ENCODE measurements around the gene KCTD13.

The KCTD13 gene

DNA sequence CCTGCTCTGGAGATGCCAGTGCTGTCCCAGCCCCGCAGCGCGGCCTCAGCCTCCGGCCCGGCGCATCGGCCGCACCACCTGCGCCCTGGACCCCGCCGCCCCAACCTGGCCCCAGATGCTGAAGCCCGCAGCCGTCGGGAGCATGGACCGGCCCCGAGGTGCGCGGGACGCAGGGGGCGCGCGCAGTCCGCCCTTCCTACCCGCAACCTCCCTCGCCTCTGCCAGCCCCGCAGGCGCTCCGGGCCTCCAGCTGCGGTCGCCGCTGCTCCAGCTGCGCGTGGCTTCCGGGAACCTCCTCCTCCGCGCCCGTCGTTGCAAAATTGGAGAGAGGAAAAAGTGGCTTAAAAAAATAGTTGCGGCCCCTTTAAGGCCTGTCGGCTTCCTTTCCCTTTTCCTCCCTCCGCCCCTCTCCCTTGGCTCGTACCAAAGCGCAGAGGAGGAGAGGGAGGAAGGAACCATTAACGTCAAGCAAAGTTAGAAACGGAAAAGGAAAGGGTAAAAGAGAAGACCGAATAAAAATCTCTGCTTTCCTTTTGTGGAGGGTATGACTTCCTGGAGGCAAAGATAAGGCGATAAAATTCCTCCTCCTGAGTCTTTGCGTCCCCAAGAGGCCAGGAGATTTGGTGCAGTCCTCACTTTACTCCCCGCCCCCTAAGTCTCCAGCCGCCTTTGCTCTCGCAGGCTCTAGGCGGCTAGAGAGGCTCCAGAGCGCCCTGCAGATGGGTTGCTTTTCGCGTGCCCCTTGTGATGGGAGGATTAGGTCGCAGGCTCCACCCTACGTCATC, 63.0 kb downstream of the KCTD13 start, which contains the start of gene CDIPT:
Gene CDIPT, minus strand, starts transcription at position 343 of the 785 bp plus-strand sequence. CDS start 369 bp downstream, outside the sequence.
- DNase-seq: peak; percentile 98
- in situ Hi-C loops (cut with MboI; ENCODE audit: low pct_unique_long_range_greater_than_20kb, low sequenced_read_pairs): no loop called here

DNA sequence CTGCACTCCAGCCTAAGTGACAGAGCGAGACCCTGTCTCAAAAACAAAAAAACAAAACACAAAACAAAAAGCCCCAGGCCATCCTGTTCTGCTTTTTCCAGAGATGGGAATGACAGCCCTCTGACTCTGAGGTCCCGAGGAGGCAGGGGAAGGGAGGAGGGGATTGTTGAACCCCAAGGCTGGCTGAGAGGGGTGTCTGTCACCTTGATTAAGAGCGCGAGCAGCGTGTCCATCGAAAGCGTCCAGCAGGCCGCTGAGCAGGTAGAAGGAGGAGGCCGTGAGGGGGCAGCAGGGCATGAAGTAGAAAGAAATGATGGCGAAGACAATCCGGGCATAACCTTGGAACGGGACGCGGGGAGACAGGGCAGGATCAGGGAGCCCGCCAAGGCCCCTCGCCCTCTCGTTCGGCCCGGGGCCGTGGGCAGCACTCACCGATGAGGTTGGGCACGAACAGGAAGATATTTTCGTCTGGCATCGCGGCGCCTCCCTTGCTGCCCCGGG, 63.6 kb downstream of the KCTD13 start:
- DNase-seq: peak; percentile 24
- in situ Hi-C loops (cut with MboI; ENCODE audit: low pct_unique_long_range_greater_than_20kb, low sequenced_read_pairs): no loop called here

- in situ Hi-C loops (cut with MboI; ENCODE audit: low pct_unique_long_range_greater_than_20kb, low sequenced_read_pairs): no loop called here
- no peak for DNase-seq
Measured at GRCh38 chr16:29860218-29860617, 65.8 kb downstream of the KCTD13 start.

DNA sequence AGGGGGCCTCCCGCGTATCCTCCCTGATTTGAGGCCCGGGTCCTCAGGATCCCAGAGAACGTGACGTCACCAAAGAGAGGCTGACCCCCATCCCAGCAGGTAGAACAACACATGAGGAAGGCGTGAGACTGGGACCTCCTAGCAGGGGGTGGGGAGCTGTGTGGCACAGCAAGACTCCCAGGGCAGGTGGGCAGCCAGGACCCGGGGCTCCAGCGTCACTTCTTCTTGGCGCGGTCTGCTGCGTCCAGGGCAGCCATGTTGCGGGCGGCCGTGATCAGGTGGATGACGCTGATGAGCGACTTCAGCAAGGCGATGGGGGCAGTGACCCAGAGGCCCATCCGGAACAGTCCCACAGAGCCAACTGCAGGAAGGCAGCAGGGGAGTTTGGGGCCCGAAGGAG, 67.1 kb downstream of the KCTD13 start:
- in situ Hi-C loops (cut with MboI; ENCODE audit: low pct_unique_long_range_greater_than_20kb, low sequenced_read_pairs): no loop called here
- DNase-seq: no peak

GRCh38 chr16:29858149-29858849, 67.7 kb downstream of the KCTD13 start:
- no peak for DNase-seq
- in situ Hi-C loops (cut with MboI; ENCODE audit: low pct_unique_long_range_greater_than_20kb, low sequenced_read_pairs): no loop called here

DNA sequence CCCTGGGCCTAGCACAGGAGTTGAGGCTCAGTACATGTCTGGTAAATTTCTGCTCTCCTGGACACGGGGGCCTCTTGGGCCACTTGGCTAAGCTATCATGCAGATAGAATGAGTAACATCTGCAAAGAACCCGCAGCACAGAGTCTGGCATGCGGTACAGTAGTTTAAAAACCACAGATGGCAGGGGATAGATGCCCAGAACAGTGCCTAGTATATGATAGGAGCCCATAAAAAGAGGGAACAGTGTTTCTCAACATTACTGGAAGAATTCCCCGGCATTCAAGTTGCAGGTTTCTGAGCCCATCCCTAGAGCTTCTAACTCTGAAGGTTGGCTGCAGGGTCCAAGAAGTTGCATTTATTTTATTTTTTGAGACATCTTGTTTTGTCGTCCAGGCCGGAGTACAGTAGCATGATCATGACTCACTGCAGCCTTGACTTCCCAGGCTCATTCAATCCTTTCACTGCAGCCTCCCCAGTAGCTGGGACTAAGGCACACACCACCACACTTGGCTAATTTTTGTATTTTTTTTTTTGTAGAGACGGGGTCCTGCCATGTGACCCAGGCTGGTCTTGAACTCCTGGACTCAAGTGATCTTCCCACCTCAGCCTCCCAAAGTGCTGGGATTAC, 68.8 kb downstream of the KCTD13 start:
- DNase-seq: no peak
- in situ Hi-C loops (cut with MboI; ENCODE audit: low pct_unique_long_range_greater_than_20kb, low sequenced_read_pairs): no loop called here

Data from KBM-7 (cell line).